RPMI8226 (cell line): ENCODE data around the gene SMPDL3A.
A peak's percentile ranks its signal among the peaks of the same experiment; 100 is the strongest.

Experiments
- DNase-seq: peaks from one replicate; pipeline ENCODE4 v3.0.0-alpha.2; 2015

The SMPDL3A gene

GRCh38 chr6:122806291-122806690 is 17.2 kb downstream of the SMPDL3A start:
- DNase-seq = no peak

GRCh38 chr6:122808121-122808885 is 19.2 kb downstream of the SMPDL3A start:
- no peak for DNase-seq

GRCh38 chr6:122809001-122809400 is 19.9 kb downstream of the SMPDL3A start:
- DNase-seq = no peak

GRCh38 chr6:122809691-122810090 is 20.6 kb downstream of the SMPDL3A start:
- DNase-seq = no peak

- DNase-seq = no peak
Measured at GRCh38 chr6:122810189-122810588, 21.1 kb downstream of the SMPDL3A start.

GRCh38 chr6:122817358-122817757 is 28.3 kb downstream of the SMPDL3A start:
- DNase-seq = no peak

- no peak for DNase-seq
Measured at GRCh38 chr6:122817766-122818165, 28.7 kb downstream of the SMPDL3A start.

GRCh38 chr6:122818866-122819265 is 29.8 kb downstream of the SMPDL3A start:
- no peak for DNase-seq

GRCh38 chr6:122821095-122821494 is 32.0 kb downstream of the SMPDL3A start:
- no peak for DNase-seq

- DNase-seq = no peak
Measured at GRCh38 chr6:122825163-122825562, 36.1 kb downstream of the SMPDL3A start.

- no peak for DNase-seq
Measured at GRCh38 chr6:122829456-122829855, 40.4 kb downstream of the SMPDL3A start.

GRCh38 chr6:122831511-122831910 is 42.5 kb downstream of the SMPDL3A start:
- no peak for DNase-seq

GRCh38 chr6:122832459-122832858 is 43.4 kb downstream of the SMPDL3A start:
- DNase-seq = no peak

- DNase-seq = no peak
Measured at GRCh38 chr6:122833021-122833491, 44.0 kb downstream of the SMPDL3A start.

GRCh38 chr6:122838060-122838780 is 49.2 kb downstream of the SMPDL3A start:
- DNase-seq = no peak

- DNase-seq = peak; percentile 45
Measured at GRCh38 chr6:122839472-122839871, 50.4 kb downstream of the SMPDL3A start.

GRCh38 chr6:122839906-122840305 is 50.8 kb downstream of the SMPDL3A start:
- no peak for DNase-seq

GRCh38 chr6:122845464-122845863 is 56.4 kb downstream of the SMPDL3A start:
- DNase-seq = no peak

GRCh38 chr6:122845916-122846612 is 57.0 kb downstream of the SMPDL3A start:
- no peak for DNase-seq

GRCh38 chr6:122853259-122853995 is 64.4 kb downstream of the SMPDL3A start:
- peak; percentile 46 for DNase-seq
